Vagina (tissue), 2 donors: ENCODE measurements around the gene GLB1L2.

Source experiments
- POLR2A ChIP-seq, 2 donors: fragments of 450-650 bp; IDR thresholded peaks; one replicate each; pipeline ENCODE4 v1.6.1; 2017; ENCODE audit warnings: antibody characterized with exemption in 2 of 2, mild to moderate bottlenecking in 2 of 2, moderate library complexity in 2 of 2
- POLR2AphosphoS5 ChIP-seq, 2 donors: sonication (generic); formaldehyde crosslinking; IDR thresholded peaks; one replicate each; pipeline ENCODE4 v1.9.0; 2017; ENCODE audit warnings: antibody characterized with exemption in 2 of 2, mild to moderate bottlenecking in 2 of 2, low read depth in 1 of 2; ENCODE audit not compliant: insufficient read depth in 1 of 2
- TF ChIP-seq, protein P1 (sequence below), 3 experiments: fragments of 450-650 bp in 2 of 3; fragments of 200-600 bp in 1 of 3; sonication (generic) in 1 of 3; IDR thresholded peaks; one replicate each; pipeline ENCODE4 v1.5.1; 2017 to 2019; ENCODE audit warnings: antibody characterized with exemption in 3 of 3, mild to moderate bottlenecking in 2 of 3, moderate library complexity in 2 of 3

DNA sequence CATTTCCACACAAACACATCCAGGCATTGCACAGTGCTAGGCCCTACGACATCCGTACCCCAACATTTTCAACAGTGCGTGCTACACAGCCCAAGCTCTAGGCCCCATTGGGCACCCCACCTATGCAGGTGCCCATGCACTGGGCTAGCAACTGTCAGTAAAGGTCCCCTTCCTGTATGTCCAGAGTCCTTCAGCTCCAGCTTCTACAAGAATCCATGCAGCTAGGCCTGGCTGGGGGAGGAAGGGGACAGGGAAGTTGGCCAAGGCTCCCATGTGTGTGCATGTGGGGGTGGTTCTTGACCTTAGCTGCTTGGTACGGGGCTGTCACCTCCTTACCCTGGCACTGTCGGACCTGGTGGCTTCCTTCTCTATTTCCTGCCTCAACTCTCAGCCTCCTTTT is 79.0 kb downstream of the GLB1L2 start:
- TF ChIP-seq, protein P1, sequence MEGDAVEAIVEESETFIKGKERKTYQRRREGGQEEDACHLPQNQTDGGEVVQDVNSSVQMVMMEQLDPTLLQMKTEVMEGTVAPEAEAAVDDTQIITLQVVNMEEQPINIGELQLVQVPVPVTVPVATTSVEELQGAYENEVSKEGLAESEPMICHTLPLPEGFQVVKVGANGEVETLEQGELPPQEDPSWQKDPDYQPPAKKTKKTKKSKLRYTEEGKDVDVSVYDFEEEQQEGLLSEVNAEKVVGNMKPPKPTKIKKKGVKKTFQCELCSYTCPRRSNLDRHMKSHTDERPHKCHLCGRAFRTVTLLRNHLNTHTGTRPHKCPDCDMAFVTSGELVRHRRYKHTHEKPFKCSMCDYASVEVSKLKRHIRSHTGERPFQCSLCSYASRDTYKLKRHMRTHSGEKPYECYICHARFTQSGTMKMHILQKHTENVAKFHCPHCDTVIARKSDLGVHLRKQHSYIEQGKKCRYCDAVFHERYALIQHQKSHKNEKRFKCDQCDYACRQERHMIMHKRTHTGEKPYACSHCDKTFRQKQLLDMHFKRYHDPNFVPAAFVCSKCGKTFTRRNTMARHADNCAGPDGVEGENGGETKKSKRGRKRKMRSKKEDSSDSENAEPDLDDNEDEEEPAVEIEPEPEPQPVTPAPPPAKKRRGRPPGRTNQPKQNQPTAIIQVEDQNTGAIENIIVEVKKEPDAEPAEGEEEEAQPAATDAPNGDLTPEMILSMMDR (IDR thresholded peaks at IDR 0.05): no peak
- TF ChIP-seq POLR2A (IDR thresholded peaks at IDR 0.05) (no peak), POLR2AphosphoS5 (IDR thresholded peaks at IDR 0.05; ENCODE audit: insufficient read depth in 1 of 2, low read depth in 1 of 2) (no peak)
